GM23338 (cell line): ENCODE measurements around the gene TIMP4. TPM values are rescaled to one million over a fixed set of nuclear protein-coding genes. Genes with fewer than 3 reads are reported as not detected.

ENCODE experiments used
- ATAC-seq: fragments of 200-7000 bp; cut with Tn5 transposase; 3 replicates; pipeline ENCODE4 v1.9.1; 2020
- DNase-seq: peaks from one replicate; pipeline ENCODE4 v3.0.0-alpha.2; 2015; ENCODE audit warnings: low spot score
- H2AFZ ChIP-seq: fragments of 200-600 bp; sonication (generic); 2 replicates; pipeline ENCODE4 v1.8.0; 2016; ENCODE audit warnings: antibody characterized with exemption, mild to moderate bottlenecking, moderate library complexity
- H3F3A ChIP-seq: fragments of 200-600 bp; sonication (generic); replicated peaks from 2 replicates; pipeline ENCODE4 v1.8.0; 2017; ENCODE audit warnings: antibody characterized with exemption, mixed run types, low read depth
- H3K27ac ChIP-seq: fragments of 200-600 bp; sonication (generic); 2 replicates; pipeline ENCODE4 v1.6.1; 2016; ENCODE audit warnings: low read depth
- H3K27me3 ChIP-seq: fragments of 200-600 bp; sonication (generic); 2 replicates; pipeline ENCODE4 v1.8.0; 2016; ENCODE audit warnings: mild to moderate bottlenecking, mixed run types, moderate library complexity; ENCODE audit not compliant: insufficient read depth
- H3K36me3 ChIP-seq: fragments of 200-600 bp; sonication (generic); 2 replicates; pipeline ENCODE4 v1.8.0; 2016; ENCODE audit warnings: mild to moderate bottlenecking; ENCODE audit not compliant: insufficient read depth
- H3K4me1 ChIP-seq: fragments of 200-600 bp; sonication (generic); 2 replicates; pipeline ENCODE4 v1.8.0; 2016; ENCODE audit warnings: mild to moderate bottlenecking, moderate library complexity; ENCODE audit not compliant: insufficient read depth
- H3K4me2 ChIP-seq: fragments of 200-600 bp; sonication (generic); 2 replicates; pipeline ENCODE4 v1.7.1; 2017; ENCODE audit warnings: mixed run types
- H3K4me3 ChIP-seq: fragments of 200-600 bp; sonication (generic); 2 replicates; pipeline ENCODE4 v1.6.1; 2016; ENCODE audit warnings: mixed run types
- H3K79me2 ChIP-seq: fragments of 200-600 bp; sonication (generic); replicated peaks from 2 replicates; pipeline ENCODE4 v1.8.0; 2017; ENCODE audit warnings: mild to moderate bottlenecking; ENCODE audit not compliant: insufficient read depth
- H3K9me2 ChIP-seq: fragments of 200-600 bp; sonication (generic); 2 replicates; pipeline ENCODE4 v1.8.0; 2017; ENCODE audit not compliant: insufficient read depth
- H4K20me1 ChIP-seq: fragments of 200-600 bp; sonication (generic); replicated peaks from 2 replicates; pipeline ENCODE4 v1.8.0; 2017; ENCODE audit warnings: mild to moderate bottlenecking; ENCODE audit not compliant: insufficient read depth
- H3K27ac Mint-ChIP-seq: 2 replicates; pipeline ENCODE4 v1.8.0; 2020; ENCODE audit warnings: inconsistent platforms, mild to moderate bottlenecking, moderate library complexity, mixed read lengths
- H3K27me3 Mint-ChIP-seq: 3 replicates; pipeline ENCODE4 v1.8.0; 2022; ENCODE audit warnings: low read depth, mild to moderate bottlenecking, moderate library complexity, mixed read lengths, inconsistent platforms; ENCODE audit not compliant: insufficient read depth, poor library complexity
- H3K36me3 Mint-ChIP-seq: 3 replicates; pipeline ENCODE4 v1.8.0; 2021; ENCODE audit warnings: low read depth, mild to moderate bottlenecking, inconsistent platforms, moderate library complexity, mixed read lengths
- H3K4me1 Mint-ChIP-seq: 3 replicates; pipeline ENCODE4 v1.8.0; 2020; ENCODE audit warnings: mild to moderate bottlenecking, inconsistent platforms, mixed read lengths
- H3K4me3 Mint-ChIP-seq: 3 replicates; pipeline ENCODE4 v1.8.0; 2021; ENCODE audit warnings: moderate library complexity, mild to moderate bottlenecking, inconsistent platforms, mixed read lengths
- H3K9me3 Mint-ChIP-seq: 3 replicates; pipeline ENCODE4 v1.8.0; 2020; ENCODE audit warnings: moderate library complexity, mild to moderate bottlenecking, inconsistent platforms, mixed read lengths
- CREB1 ChIP-seq: fragments of 250-450 bp; sonication (Bioruptor Pico); IDR thresholded peaks from 2 replicates; pipeline ENCODE4 v1.5.0; 2020; ENCODE audit warnings: low read depth, mild to moderate bottlenecking, moderate library complexity
- EZH2 ChIP-seq: fragments of 200-600 bp; sonication (generic); IDR thresholded peaks from one replicate; pipeline ENCODE4 v1.8.0; 2017; ENCODE audit warnings: antibody characterized with exemption, mild to moderate bottlenecking, low read depth; ENCODE audit not compliant: unreplicated experiment
- EZH2phosphoT487 ChIP-seq: fragments of 200-600 bp; sonication (generic); IDR thresholded peaks from one replicate; pipeline ENCODE4 v1.8.1; 2018; ENCODE audit warnings: antibody characterized with exemption; ENCODE audit not compliant: unreplicated experiment
- JUNB ChIP-seq: IDR thresholded peaks from one replicate; pipeline ENCODE4 v1.6.1; 2016; ENCODE audit warnings: antibody characterized with exemption; ENCODE audit not compliant: unreplicated experiment
- NANOG ChIP-seq: IDR thresholded peaks from 2 replicates; pipeline ENCODE4 v1.6.1; 2016; ENCODE audit warnings: antibody characterized with exemption, borderline replicate concordance
- POLR2AphosphoS5 ChIP-seq: IDR thresholded peaks from 2 replicates; pipeline ENCODE4 v1.6.1; 2016; ENCODE audit warnings: antibody characterized with exemption, low read depth
- STAT1 ChIP-seq: IDR thresholded peaks from one replicate; pipeline ENCODE4 v1.6.1; 2016; ENCODE audit warnings: antibody characterized with exemption; ENCODE audit not compliant: unreplicated experiment
- ZNF114 ChIP-seq: fragments of 250-450 bp; sonication (Bioruptor Pico); IDR thresholded peaks from 2 replicates; pipeline ENCODE4 v1.5.0; 2020; ENCODE audit warnings: mild to moderate bottlenecking, moderate library complexity
- ZNF331 ChIP-seq: fragments of 250-450 bp; sonication (Bioruptor Pico); IDR thresholded peaks from 2 replicates; pipeline ENCODE4 v1.5.0; 2020; ENCODE audit warnings: low read depth, mild to moderate bottlenecking, moderate library complexity
- polyA plus RNA-seq: library from polyadenylated mRNA; unstranded; fragments of >200 nt; fragmentation: Nextera tagmentation; extraction: Ambion mirVana; gene quantifications from 2 replicates; pipeline ENCODE4 v1.2.1, GENCODE V29; 2016
- total RNA-seq: library from RNA; depleted of rRNA; stranded (reverse); fragments of >200 nt; shearing (Covaris generic); gene quantifications from 2 replicates; pipeline ENCODE4 v1.2.3, GENCODE V29; 2014
- TF ChIP-seq, protein P1 (sequence below): IDR thresholded peaks from 2 replicates; pipeline ENCODE4 v1.6.1; 2016; ENCODE audit warnings: antibody characterized with exemption
- TF ChIP-seq, protein P2 (sequence below): IDR thresholded peaks from one replicate; pipeline ENCODE4 v1.6.1; 2018; ENCODE audit warnings: antibody characterized with exemption; ENCODE audit not compliant: unreplicated experiment
- TF ChIP-seq, protein P3 (sequence below), 2 experiments: fragments of 200-600 bp in 1 of 2; sonication (generic) in 1 of 2; conservative IDR thresholded peaks; 2 replicates each; pipeline versions ENCODE4 v1.5.1 to v1.6.1; 2016 to 2017; ENCODE audit warnings: antibody characterized with exemption in 2 of 2, low read depth in 2 of 2, mild to moderate bottlenecking in 2 of 2, moderate library complexity in 1 of 2
- TF ChIP-seq, protein P4 (sequence below): fragments of 250-450 bp; sonication (Bioruptor Pico); IDR thresholded peaks from 2 replicates; pipeline ENCODE4 v1.5.0; 2020; ENCODE audit warnings: mild to moderate bottlenecking, moderate library complexity

TIMP4 gene
- total and polyA plus RNA-seq, 2 experiments from 2014 or later, result 6.7 to 11.1 TPM

- H3K4me1 Mint-ChIP-seq, result no peaks in the 10 kb centered on the region
- peaks cover 3% of the 10 kb centered on the region for H3K27me3 Mint-ChIP-seq
- no peaks in the 10 kb centered on the region for H3K36me3 ChIP-seq
- no peak overlapping the region for H3K27ac ChIP-seq
- ATAC-seq, result no peak
- no peaks in the 10 kb centered on the region for H3K36me3 Mint-ChIP-seq
- H3F3A ChIP-seq, result no peaks in the 10 kb centered on the region
- H3K27me3 ChIP-seq, result no peaks in the 10 kb centered on the region
- H3K4me1 ChIP-seq, result no peaks in the 10 kb centered on the region
- no peak overlapping the region for H3K4me2 ChIP-seq
- no peaks in the 10 kb centered on the region for H3K9me2 ChIP-seq
- TF ChIP-seq STAT1 (no peak), NANOG (no peak), EZH2 (no peak), EZH2phosphoT487 (no peak), ZNF331 (CRISPR knock-in tag) (no peak), ZNF114 (no peak), POLR2AphosphoS5 (no peak), JUNB (no peak), CREB1 (no peak)
- TF ChIP-seq, protein P1, sequence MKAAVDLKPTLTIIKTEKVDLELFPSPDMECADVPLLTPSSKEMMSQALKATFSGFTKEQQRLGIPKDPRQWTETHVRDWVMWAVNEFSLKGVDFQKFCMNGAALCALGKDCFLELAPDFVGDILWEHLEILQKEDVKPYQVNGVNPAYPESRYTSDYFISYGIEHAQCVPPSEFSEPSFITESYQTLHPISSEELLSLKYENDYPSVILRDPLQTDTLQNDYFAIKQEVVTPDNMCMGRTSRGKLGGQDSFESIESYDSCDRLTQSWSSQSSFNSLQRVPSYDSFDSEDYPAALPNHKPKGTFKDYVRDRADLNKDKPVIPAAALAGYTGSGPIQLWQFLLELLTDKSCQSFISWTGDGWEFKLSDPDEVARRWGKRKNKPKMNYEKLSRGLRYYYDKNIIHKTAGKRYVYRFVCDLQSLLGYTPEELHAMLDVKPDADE, result no peak
- TF ChIP-seq, protein P2, sequence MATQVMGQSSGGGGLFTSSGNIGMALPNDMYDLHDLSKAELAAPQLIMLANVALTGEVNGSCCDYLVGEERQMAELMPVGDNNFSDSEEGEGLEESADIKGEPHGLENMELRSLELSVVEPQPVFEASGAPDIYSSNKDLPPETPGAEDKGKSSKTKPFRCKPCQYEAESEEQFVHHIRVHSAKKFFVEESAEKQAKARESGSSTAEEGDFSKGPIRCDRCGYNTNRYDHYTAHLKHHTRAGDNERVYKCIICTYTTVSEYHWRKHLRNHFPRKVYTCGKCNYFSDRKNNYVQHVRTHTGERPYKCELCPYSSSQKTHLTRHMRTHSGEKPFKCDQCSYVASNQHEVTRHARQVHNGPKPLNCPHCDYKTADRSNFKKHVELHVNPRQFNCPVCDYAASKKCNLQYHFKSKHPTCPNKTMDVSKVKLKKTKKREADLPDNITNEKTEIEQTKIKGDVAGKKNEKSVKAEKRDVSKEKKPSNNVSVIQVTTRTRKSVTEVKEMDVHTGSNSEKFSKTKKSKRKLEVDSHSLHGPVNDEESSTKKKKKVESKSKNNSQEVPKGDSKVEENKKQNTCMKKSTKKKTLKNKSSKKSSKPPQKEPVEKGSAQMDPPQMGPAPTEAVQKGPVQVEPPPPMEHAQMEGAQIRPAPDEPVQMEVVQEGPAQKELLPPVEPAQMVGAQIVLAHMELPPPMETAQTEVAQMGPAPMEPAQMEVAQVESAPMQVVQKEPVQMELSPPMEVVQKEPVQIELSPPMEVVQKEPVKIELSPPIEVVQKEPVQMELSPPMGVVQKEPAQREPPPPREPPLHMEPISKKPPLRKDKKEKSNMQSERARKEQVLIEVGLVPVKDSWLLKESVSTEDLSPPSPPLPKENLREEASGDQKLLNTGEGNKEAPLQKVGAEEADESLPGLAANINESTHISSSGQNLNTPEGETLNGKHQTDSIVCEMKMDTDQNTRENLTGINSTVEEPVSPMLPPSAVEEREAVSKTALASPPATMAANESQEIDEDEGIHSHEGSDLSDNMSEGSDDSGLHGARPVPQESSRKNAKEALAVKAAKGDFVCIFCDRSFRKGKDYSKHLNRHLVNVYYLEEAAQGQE, result no peak
- TF ChIP-seq, protein P3, sequence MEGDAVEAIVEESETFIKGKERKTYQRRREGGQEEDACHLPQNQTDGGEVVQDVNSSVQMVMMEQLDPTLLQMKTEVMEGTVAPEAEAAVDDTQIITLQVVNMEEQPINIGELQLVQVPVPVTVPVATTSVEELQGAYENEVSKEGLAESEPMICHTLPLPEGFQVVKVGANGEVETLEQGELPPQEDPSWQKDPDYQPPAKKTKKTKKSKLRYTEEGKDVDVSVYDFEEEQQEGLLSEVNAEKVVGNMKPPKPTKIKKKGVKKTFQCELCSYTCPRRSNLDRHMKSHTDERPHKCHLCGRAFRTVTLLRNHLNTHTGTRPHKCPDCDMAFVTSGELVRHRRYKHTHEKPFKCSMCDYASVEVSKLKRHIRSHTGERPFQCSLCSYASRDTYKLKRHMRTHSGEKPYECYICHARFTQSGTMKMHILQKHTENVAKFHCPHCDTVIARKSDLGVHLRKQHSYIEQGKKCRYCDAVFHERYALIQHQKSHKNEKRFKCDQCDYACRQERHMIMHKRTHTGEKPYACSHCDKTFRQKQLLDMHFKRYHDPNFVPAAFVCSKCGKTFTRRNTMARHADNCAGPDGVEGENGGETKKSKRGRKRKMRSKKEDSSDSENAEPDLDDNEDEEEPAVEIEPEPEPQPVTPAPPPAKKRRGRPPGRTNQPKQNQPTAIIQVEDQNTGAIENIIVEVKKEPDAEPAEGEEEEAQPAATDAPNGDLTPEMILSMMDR (conservative IDR thresholded peaks at IDR 0.05; ENCODE audit: low read depth in 2 of 2), result no peak
- TF ChIP-seq, protein P4, sequence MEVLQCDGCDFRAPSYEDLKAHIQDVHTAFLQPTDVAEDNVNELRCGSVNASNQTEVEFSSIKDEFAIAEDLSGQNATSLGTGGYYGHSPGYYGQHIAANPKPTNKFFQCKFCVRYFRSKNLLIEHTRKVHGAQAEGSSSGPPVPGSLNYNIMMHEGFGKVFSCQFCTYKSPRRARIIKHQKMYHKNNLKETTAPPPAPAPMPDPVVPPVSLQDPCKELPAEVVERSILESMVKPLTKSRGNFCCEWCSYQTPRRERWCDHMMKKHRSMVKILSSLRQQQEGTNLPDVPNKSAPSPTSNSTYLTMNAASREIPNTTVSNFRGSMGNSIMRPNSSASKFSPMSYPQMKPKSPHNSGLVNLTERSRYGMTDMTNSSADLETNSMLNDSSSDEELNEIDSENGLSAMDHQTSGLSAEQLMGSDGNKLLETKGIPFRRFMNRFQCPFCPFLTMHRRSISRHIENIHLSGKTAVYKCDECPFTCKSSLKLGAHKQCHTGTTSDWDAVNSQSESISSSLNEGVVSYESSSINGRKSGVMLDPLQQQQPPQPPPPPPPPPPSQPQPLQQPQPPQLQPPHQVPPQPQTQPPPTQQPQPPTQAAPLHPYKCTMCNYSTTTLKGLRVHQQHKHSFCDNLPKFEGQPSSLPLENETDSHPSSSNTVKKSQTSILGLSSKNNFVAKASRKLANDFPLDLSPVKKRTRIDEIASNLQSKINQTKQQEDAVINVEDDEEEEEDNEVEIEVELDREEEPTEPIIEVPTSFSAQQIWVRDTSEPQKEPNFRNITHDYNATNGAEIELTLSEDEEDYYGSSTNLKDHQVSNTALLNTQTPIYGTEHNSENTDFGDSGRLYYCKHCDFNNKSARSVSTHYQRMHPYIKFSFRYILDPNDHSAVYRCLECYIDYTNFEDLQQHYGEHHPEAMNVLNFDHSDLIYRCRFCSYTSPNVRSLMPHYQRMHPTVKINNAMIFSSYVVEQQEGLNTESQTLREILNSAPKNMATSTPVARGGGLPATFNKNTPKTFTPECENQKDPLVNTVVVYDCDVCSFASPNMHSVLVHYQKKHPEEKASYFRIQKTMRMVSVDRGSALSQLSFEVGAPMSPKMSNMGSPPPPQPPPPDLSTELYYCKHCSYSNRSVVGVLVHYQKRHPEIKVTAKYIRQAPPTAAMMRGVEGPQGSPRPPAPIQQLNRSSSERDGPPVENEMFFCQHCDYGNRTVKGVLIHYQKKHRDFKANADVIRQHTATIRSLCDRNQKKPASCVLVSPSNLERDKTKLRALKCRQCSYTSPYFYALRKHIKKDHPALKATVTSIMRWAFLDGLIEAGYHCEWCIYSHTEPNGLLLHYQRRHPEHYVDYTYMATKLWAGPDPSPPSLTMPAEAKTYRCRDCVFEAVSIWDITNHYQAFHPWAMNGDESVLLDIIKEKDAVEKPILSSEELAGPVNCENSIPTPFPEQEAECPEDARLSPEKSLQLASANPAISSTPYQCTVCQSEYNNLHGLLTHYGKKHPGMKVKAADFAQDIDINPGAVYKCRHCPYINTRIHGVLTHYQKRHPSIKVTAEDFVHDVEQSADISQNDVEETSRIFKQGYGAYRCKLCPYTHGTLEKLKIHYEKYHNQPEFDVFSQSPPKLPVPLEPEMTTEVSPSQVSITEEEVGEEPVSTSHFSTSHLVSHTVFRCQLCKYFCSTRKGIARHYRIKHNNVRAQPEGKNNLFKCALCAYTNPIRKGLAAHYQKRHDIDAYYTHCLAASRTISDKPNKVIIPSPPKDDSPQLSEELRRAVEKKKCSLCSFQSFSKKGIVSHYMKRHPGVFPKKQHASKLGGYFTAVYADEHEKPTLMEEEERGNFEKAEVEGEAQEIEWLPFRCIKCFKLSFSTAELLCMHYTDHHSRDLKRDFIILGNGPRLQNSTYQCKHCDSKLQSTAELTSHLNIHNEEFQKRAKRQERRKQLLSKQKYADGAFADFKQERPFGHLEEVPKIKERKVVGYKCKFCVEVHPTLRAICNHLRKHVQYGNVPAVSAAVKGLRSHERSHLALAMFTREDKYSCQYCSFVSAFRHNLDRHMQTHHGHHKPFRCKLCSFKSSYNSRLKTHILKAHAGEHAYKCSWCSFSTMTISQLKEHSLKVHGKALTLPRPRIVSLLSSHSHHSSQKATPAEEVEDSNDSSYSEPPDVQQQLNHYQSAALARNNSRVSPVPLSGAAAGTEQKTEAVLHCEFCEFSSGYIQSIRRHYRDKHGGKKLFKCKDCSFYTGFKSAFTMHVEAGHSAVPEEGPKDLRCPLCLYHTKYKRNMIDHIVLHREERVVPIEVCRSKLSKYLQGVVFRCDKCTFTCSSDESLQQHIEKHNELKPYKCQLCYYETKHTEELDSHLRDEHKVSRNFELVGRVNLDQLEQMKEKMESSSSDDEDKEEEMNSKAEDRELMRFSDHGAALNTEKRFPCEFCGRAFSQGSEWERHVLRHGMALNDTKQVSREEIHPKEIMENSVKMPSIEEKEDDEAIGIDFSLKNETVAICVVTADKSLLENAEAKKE (CRISPR knock-in tag), result no peak
- no peak overlapping the region for H3K27ac Mint-ChIP-seq
- no peak overlapping the region for H2AFZ ChIP-seq
- no peaks in the 10 kb centered on the region for H3K9me3 Mint-ChIP-seq
- no peaks in the 10 kb centered on the region for H3K79me2 ChIP-seq
- H3K4me3 ChIP-seq, result no peak overlapping the region
- DNase-seq, result no peak
- H4K20me1 ChIP-seq, result no peaks in the 10 kb centered on the region; the same call in 1 of the 2 replicates
- no peak overlapping the region for H3K4me3 Mint-ChIP-seq
Observed at GRCh38 chr3:12181301-12181700, 22.6 kb upstream of the TIMP4 start.
